GM12878 (cell line): ENCODE measurements around the gene COL28A1. TPM values are rescaled to one million over a fixed set of nuclear protein-coding genes. Genes with fewer than 3 reads are reported as not detected.

ENCODE experiments used
- ATAC-seq: fragments of 200-7000 bp; cut with Tn5 transposase; 3 replicates; pipeline ENCODE4 v1.9.1; 2020; ENCODE audit warnings: mild to moderate bottlenecking, moderate library complexity
- BruUV-seq: library from RNA; stranded (reverse); fragments of 400-500 nt; replicated peaks from 2 replicates; lab custom pipeline; 2021; lab: Mats Ljungman, UMichigan
- CTCF ChIA-PET: fragments of 300-600 bp; sonication (Branson Sonifier 250); formaldehyde crosslinking; extraction: SDS; loops from one replicate; lab custom pipeline; 2021; ENCODE audit warnings: inconsistent platforms; lab: Yijun Ruan, JAX
- POLR2A ChIA-PET: fragments of 350-600 bp; formaldehyde crosslinking; extraction: SDS; loops from one replicate; lab custom pipeline; 2021; ENCODE audit warnings: inconsistent platforms; lab: Charles Lee
- RAD21 ChIA-PET: fragments of 300-600 bp; sonication (Branson Sonifier 250); formaldehyde crosslinking; loops from one replicate; lab custom pipeline; 2023; ENCODE audit warnings: antibody characterized with exemption; ENCODE audit not compliant: unreplicated experiment; lab: Charles Lee
- SMC1A ChIA-PET: fragments of 300-600 bp; sonication (Branson Sonifier 250); formaldehyde crosslinking; loops from one replicate; lab custom pipeline; 2023; ENCODE audit not compliant: unreplicated experiment, uncharacterized antibody; lab: Charles Lee
- DNase-seq: peaks from one replicate; pipeline ENCODE4 v3.0.0-alpha.2; 2011; ENCODE audit warnings: low read depth, low spot score
- FAIRE-seq: peaks from 3 replicates; lab custom pipeline; 2011; peaks lifted over from hg19 to GRCh38; lab: Jason Lieb, UNC
- H2AFZ ChIP-seq: 2 replicates; pipeline ENCODE4 v1.6.0; 2011; ENCODE audit warnings: low read depth, low read length, control low read depth; ENCODE audit not compliant: control insufficient read depth
- H3K27ac ChIP-seq: 2 replicates; pipeline ENCODE4 v1.5.1; 2011; ENCODE audit warnings: control low read depth; ENCODE audit not compliant: control insufficient read depth, insufficient read depth
- H3K27me3 ChIP-seq, 2 experiments: replicated peaks in 1 of 2; 2 replicates each; pipeline versions ENCODE4 v1.6.0 to v1.6.1; 2011; ENCODE audit warnings: low read length in 1 of 2; ENCODE audit not compliant: control insufficient read depth in 2 of 2, insufficient read depth in 2 of 2
- H3K36me3 ChIP-seq, 2 experiments: 2 replicates each; pipeline ENCODE4 v1.5.1; 2011; ENCODE audit warnings: low read length in 1 of 2; ENCODE audit not compliant: control insufficient read depth in 2 of 2, insufficient read depth in 2 of 2
- H3K4me1 ChIP-seq: 2 replicates; pipeline ENCODE4 v1.6.1; 2011; ENCODE audit warnings: mild to moderate bottlenecking, low read length, moderate library complexity, mixed read lengths; ENCODE audit not compliant: control insufficient read depth, insufficient read depth
- H3K4me2 ChIP-seq: 2 replicates; pipeline ENCODE4 v1.6.0; 2011; ENCODE audit warnings: control low read depth; ENCODE audit not compliant: control insufficient read depth, insufficient read depth
- H3K4me3 ChIP-seq: fragments of 200-600 bp; sonication (generic); 2 replicates; pipeline ENCODE4 v1.5.1; 2016
- H3K79me2 ChIP-seq: 2 replicates; pipeline ENCODE4 v1.6.0; 2011; ENCODE audit warnings: low read length; ENCODE audit not compliant: control insufficient read depth, insufficient read depth
- H3K9ac ChIP-seq: 2 replicates; pipeline ENCODE4 v1.8.0; 2011; ENCODE audit warnings: low read length, control low read depth, mixed read lengths; ENCODE audit not compliant: control insufficient read depth, insufficient read depth
- H3K9me3 ChIP-seq: replicated peaks from 3 replicates; pipeline ENCODE4 v1.5.1; 2011; ENCODE audit warnings: mild to moderate bottlenecking, low read length; ENCODE audit not compliant: control insufficient read depth, insufficient read depth
- H4K20me1 ChIP-seq: 2 replicates; pipeline ENCODE4 v1.6.0; 2011; ENCODE audit not compliant: control insufficient read depth, insufficient read depth
- CTCF ChIP-seq, 3 experiments: IDR thresholded peaks in 2 of 3; conservative IDR thresholded peaks in 1 of 3; 2 replicates each; pipeline ENCODE4 v1.5.1; 2011; ENCODE audit warnings: low read depth in 3 of 3, low read length in 3 of 3, mild to moderate bottlenecking in 3 of 3, control low read depth in 2 of 3, moderate library complexity in 2 of 3, inconsistent platforms in 1 of 3, mixed read lengths in 1 of 3; ENCODE audit not compliant: control insufficient read depth in 2 of 3, insufficient read depth in 1 of 3; ENCODE audit errors: extremely low read depth in 1 of 3
- HDAC2 ChIP-seq: fragments of 200-600 bp; sonication (generic); IDR thresholded peaks from 2 replicates; pipeline ENCODE4 v1.6.1; 2017
- NFXL1 ChIP-seq: fragments of 450-650 bp; IDR thresholded peaks from 2 replicates; pipeline ENCODE4 v1.6.1; 2017; ENCODE audit warnings: antibody characterized with exemption, mild to moderate bottlenecking, borderline replicate concordance
- NFYB ChIP-seq: IDR thresholded peaks from 2 replicates; pipeline ENCODE4 v1.6.1; 2011; ENCODE audit warnings: low read depth, mild to moderate bottlenecking, low read length, improper control_type of control experiment, moderate library complexity; ENCODE audit not compliant: insufficient read depth
- NKRF ChIP-seq: fragments of 450-650 bp; conservative IDR thresholded peaks from 2 replicates; pipeline ENCODE4 v1.6.1; 2017; ENCODE audit warnings: mild to moderate bottlenecking, moderate library complexity
- USF1 ChIP-seq: IDR thresholded peaks from 2 replicates; pipeline ENCODE4 v1.6.1; 2011; ENCODE audit warnings: borderline replicate concordance, low read depth, mild to moderate bottlenecking, moderate library complexity, mixed read lengths, low read length; ENCODE audit not compliant: insufficient read depth; ENCODE audit errors: extremely low read length
- WRNIP1 ChIP-seq: IDR thresholded peaks from 2 replicates; pipeline ENCODE4 v1.6.1; 2011; ENCODE audit warnings: low read depth, low read length, improper control_type of control experiment, borderline replicate concordance
- ZNF274 ChIP-seq: IDR thresholded peaks from one replicate; pipeline ENCODE4 v1.8.0; 2011; ENCODE audit not compliant: insufficient read length, insufficient read depth
- WGBS: methylation state at CpG from one replicate; pipeline ENCODE4 v1.1.6; 2016; ENCODE audit warnings: low lambda C conversion rate; ENCODE audit not compliant: insufficient replicate concordance, insufficient coverage; ENCODE audit errors: missing lambda C conversion rate; 5-methylcytosine and 5-hydroxymethylcytosine counted together
- in situ Hi-C: fragments of 300-500 bp; cut with MboI; formaldehyde crosslinking; loops from 9 replicates; pipeline ENCODE4 v1.14.3; 2018; ENCODE audit warnings: mixed read lengths
- intact Hi-C: fragments of 100-400 bp; cut with micrococcal nuclease; formaldehyde crosslinking; loops from one replicate; pipeline ENCODE4 v1.14.2; 2022; ENCODE audit not compliant: unreplicated experiment
- polyA plus RNA-seq, 11 experiments: library from polyadenylated mRNA; depleted of rRNA in 4 of 11; unstranded in 6 of 11; stranded (reverse) in 5 of 11; fragments of >200 nt; fragmentation: Nextera tagmentation in 4 of 11; fragmentation: Illumina TruSeq in 1 of 11; extraction: Ambion mirVana in 4 of 11; extraction: Trizol in 1 of 11; gene quantifications; 1 replicate in 1 of 11; 2 replicates in 10 of 11; pipeline versions ENCODE4 v1.2.1 to v1.2.3, GENCODE V29; 2011 to 2016; ENCODE audit warnings: inconsistent platforms in 2 of 11, missing spikeins in 2 of 11, low read depth in 1 of 11
- total RNA-seq, 4 experiments: library from RNA; depleted of rRNA in 3 of 4; stranded (reverse); fragments of >200 nt in 3 of 4; fragmentation: Illumina TruSeq in 1 of 4; extraction: Trizol in 1 of 4; gene quantifications; 2 replicates each; pipeline versions ENCODE4 v1.2.1 to v1.2.3, GENCODE V29; 2013 to 2021

The COL28A1 gene
- total and polyA plus RNA-seq, 10 of the 15 experiments (the other 5 are each of a cell fraction or from before 2014, with no cell fraction given): 0.05 to 0.22 TPM; not detected in 8

GRCh38 chr7:7417851-7418250 is 117.8 kb downstream of the COL28A1 start (continued):
- TF ChIP-seq NKRF (no peak), NFXL1 (no peak), ZNF274 (no peak), CTCF (IDR thresholded peaks at IDR 0.05 in 2 of 3, conservative IDR thresholded peaks at IDR 0.05 in 1 of 3; ENCODE audit: control insufficient read depth in 2 of 3, extremely low read depth in 1 of 3, insufficient read depth in 1 of 3, low read depth in 3 of 3, low read length in 3 of 3) (no peak), USF1 (no peak), WRNIP1 (no peak), NFYB (no peak)
- TF ChIP-seq, all 136 proteins: peak for 0

GRCh38 chr7:7417414-7417813 is 118.3 kb downstream of the COL28A1 start:
- DNase-seq (no peak), ATAC-seq (no peak), FAIRE-seq (no peak)
- intact Hi-C loops: no loop called here
- Histone ChIP-seq H3K36me3 (no peaks in the 10 kb centered on the region), H3K4me1 (no peaks in the 10 kb centered on the region), H3K79me2 (no peaks in the 10 kb centered on the region), H3K27ac (no peak overlapping the region), H2AFZ (no peak overlapping the region), H3K4me3 (no peak overlapping the region), H3K4me2 (no peak overlapping the region), H3K27me3 (no peaks in the 10 kb centered on the region), H4K20me1 (no peaks in the 10 kb centered on the region), H3K9ac (no peak overlapping the region), H3K9me3 (no peaks in the 10 kb centered on the region)
- CTCF ChIA-PET: interaction anchor here (0.7 to 1.6 kb wide), 3 partner anchors 65 to 879 kb away, joined by 3 to 7 read pairs (median 4); no protein-coding TSS in a partner anchor
- in situ Hi-C loops: no loop called here
- POLR2A ChIA-PET: no interaction called here
- 45% methylated on average over 2 of the region's 2 CpGs for WGBS
- TF ChIP-seq HDAC2: no peak
- BruUV-seq: no TSS peak
- SMC1A ChIA-PET: interaction anchor here (0.9 to 1.2 kb wide), 2 partner anchors 9 to 73 kb away, joined by 3 read pairs; no protein-coding TSS in a partner anchor
- RAD21 ChIA-PET: no interaction called here
